ENCODE data around the gene CASS4. TPM values are rescaled to one million over a fixed set of nuclear protein-coding genes. Genes with fewer than 3 reads are reported as not detected.

The CASS4 gene
- total RNA-seq, 4 donors from 2014 or later, result 1.1 to 1.4 (median 1.1) TPM; not detected in 1

DNA sequence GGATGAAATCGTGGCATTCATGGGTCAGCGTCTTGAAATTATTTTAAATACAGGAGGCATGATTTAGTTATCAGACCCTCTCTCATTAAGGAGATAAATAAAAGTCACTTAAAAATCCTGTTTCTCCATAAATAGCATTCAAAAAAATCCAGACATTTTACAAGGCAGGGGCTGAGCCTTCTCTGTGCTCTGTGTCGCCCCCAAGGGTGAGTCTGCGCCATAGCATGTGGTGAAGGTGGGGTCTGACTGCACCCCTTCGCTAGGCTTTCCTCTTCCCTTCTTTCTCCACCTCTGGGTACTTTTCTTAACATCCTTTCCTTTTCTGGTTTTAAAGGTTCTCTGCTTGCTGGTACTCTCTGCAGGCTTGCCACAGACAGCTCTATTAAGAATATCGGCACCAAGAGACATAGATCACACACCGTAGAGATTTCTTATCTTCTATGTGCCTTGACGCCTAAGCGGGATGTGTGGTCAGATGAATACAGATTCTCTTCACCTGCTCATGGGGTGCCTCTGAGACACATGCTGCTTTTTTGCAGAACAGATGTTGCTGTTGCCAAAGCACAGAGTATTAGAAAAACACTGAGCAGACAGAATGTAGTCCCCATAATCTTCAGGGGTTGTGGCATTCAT, 92.4 kb downstream of the CASS4 start:
- TF ChIP-seq, protein P1, sequence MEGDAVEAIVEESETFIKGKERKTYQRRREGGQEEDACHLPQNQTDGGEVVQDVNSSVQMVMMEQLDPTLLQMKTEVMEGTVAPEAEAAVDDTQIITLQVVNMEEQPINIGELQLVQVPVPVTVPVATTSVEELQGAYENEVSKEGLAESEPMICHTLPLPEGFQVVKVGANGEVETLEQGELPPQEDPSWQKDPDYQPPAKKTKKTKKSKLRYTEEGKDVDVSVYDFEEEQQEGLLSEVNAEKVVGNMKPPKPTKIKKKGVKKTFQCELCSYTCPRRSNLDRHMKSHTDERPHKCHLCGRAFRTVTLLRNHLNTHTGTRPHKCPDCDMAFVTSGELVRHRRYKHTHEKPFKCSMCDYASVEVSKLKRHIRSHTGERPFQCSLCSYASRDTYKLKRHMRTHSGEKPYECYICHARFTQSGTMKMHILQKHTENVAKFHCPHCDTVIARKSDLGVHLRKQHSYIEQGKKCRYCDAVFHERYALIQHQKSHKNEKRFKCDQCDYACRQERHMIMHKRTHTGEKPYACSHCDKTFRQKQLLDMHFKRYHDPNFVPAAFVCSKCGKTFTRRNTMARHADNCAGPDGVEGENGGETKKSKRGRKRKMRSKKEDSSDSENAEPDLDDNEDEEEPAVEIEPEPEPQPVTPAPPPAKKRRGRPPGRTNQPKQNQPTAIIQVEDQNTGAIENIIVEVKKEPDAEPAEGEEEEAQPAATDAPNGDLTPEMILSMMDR (IDR thresholded peaks at IDR 0.05), result peak in 2 of 5 experiments; percentile 14 to 21
- TF ChIP-seq EP300 (IDR thresholded peaks at IDR 0.05; ENCODE audit: low read depth) (no peak), POLR2A (IDR thresholded peaks at IDR 0.05) (no peak), POLR2AphosphoS5 (IDR thresholded peaks at IDR 0.05) (no peak)
- in situ Hi-C loops (cut with MboI; ENCODE audit: low pct_ligation_motif_present in 1 of 4, low pct_unique_long_range_greater_than_20kb in 1 of 4, low sequenced_read_pairs in 3 of 4) (no loop called here), intact Hi-C loops (cut with DNase I; ENCODE audit: low total_unique reads) (no loop called here)
- H3K9me3 ChIP-seq, result no peaks in the 10 kb centered on the region
- no peaks in the 10 kb centered on the region for H3K4me1 ChIP-seq
- no peak overlapping the region for H3K27ac ChIP-seq
- H3K36me3 ChIP-seq, result no peaks in the 10 kb centered on the region
- no peak for DNase-seq
- no peaks in the 10 kb centered on the region for H3K27me3 ChIP-seq
- H3K4me3 ChIP-seq, result no peak overlapping the region
- 92 to 96% methylated on average over 8 to 9 of the region's 9 CpGs for WGBS, 2 donors (ENCODE audit: low coverage in 1 of 2)

DNA sequence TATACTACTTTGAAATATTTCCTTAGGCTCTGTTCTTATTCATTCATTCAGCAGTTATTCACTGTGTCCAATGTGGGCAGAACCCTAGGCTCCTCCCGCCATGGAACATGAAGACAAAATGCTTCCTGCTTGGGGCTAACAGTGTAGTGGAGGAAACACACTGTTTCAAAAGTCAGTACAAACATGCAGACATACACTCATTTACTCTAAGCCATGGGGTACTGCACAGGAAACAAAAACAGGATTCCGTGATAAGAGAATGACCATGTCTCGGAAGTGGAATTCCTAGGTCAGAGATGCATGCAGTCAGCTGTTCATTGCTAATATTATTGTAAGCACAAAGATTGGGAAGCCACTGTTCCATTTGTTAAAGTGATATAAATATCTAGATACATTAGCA, 94.0 kb downstream of the CASS4 start:
- H3K27ac ChIP-seq, result no peak overlapping the region
- no peaks in the 10 kb centered on the region for H3K27me3 ChIP-seq
- no peaks in the 10 kb centered on the region for H3K36me3 ChIP-seq
- in situ Hi-C loops (cut with MboI; ENCODE audit: low pct_ligation_motif_present in 1 of 4, low pct_unique_long_range_greater_than_20kb in 1 of 4, low sequenced_read_pairs in 3 of 4) (no loop called here), intact Hi-C loops (cut with DNase I; ENCODE audit: low total_unique reads) (no loop called here)
- no peak overlapping the region for H3K4me3 ChIP-seq
- H3K9me3 ChIP-seq, result no peaks in the 10 kb centered on the region
- WGBS, 2 donors (ENCODE audit: low coverage in 1 of 2), result 59 to 89% methylated on average over 2 to 3 of the region's 3 CpGs
- TF ChIP-seq, protein P1 (IDR thresholded peaks at IDR 0.05), result no peak
- TF ChIP-seq POLR2A (IDR thresholded peaks at IDR 0.05) (no peak), POLR2AphosphoS5 (IDR thresholded peaks at IDR 0.05) (no peak), EP300 (IDR thresholded peaks at IDR 0.05; ENCODE audit: low read depth) (no peak)
- no peaks in the 10 kb centered on the region for H3K4me1 ChIP-seq
- no peak for DNase-seq

Small RNA genes within 50 kb of the gene (small RNA-seq; reads per million reads assigned to genes)
- 0 reads per million in 4 donors for gene RPL39P

Other genes starting within 250 kb of the CASS4 start
- gene MC3R, start 163.5 kb upstream of the CASS4 start, total RNA-seq, result not detected
- 10 to 100 TPM; 15.3 to 30.7 (median 25.5) TPM for gene FAM210B, start 53.3 kb upstream of the CASS4 start, total RNA-seq
- 10 to 100 TPM in 1 of 4 donors, 1 to 10 TPM in 2, under 1 TPM in 1; 0.75 to 12.4 (median 4.9) TPM for gene AURKA, start 20.0 kb upstream of the CASS4 start, total RNA-seq
- 10 to 100 TPM in 2 of 4 donors, 1 to 10 TPM in 2; 5.2 to 21.8 (median 14.2) TPM for gene CSTF1, start 19.6 kb upstream of the CASS4 start, total RNA-seq
- 100 to 1,000 TPM in 1 of 4 donors, 10 to 100 TPM in 3; 49.5 to 130 (median 50.5) TPM for gene RTF2, start 56.4 kb downstream of the CASS4 start, total RNA-seq
- gene FAM209A, start 112.5 kb downstream of the CASS4 start, total RNA-seq, result not detected
- gene FAM209B, start 121.0 kb downstream of the CASS4 start, total RNA-seq, result 1 to 10 TPM in 1 of 4 donors, not detected in 3; 1.9 TPM
- 1 to 10 TPM in 2 of 4 donors, under 1 TPM in 2; 0.82 to 9.0 (median 2.3) TPM for gene TFAP2C, start 217.0 kb downstream of the CASS4 start, total RNA-seq

Measured in transverse colon (tissue), 4 donors.